ENCODE results near the gene RPS19BP1.

The RPS19BP1 gene

DNA sequence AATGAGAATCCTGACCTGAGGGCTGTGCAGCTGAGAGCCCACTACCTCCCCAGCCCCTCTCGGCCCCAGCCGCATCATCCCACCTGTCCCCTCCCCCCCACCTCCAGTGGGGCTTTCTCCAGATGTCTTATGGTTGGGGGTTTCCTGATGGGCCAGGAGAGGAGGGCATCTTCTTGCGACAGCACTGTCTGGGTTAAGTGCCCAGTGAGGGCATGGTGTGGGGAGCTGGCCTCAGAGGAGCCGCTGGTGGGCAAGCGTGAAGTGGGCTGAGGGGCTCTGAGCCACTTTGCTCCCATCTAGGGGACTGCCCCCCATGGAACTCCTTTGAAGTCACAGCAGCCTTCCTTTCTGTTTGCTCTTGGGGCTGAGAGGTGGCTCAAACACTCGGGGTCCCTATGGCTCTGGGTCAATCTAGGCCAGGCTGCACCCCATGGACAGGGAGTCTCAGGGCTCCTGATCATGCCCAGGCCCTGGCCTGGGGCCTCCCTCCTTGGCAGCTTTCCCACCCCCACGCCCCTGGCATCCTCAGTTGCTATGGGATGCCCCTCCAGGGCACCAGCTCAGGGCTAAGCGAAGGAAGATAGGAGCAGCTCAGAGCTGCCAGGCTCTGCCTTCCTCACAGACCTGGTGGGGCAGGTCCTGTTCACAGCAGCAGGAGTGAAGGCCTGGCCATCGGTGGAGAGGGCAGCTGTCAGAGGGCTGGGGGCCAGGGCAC lies 41.4 kb downstream of the RPS19BP1 start:
- DNase-seq (ENCODE audit: low read depth, low spot score): no peak

DNA sequence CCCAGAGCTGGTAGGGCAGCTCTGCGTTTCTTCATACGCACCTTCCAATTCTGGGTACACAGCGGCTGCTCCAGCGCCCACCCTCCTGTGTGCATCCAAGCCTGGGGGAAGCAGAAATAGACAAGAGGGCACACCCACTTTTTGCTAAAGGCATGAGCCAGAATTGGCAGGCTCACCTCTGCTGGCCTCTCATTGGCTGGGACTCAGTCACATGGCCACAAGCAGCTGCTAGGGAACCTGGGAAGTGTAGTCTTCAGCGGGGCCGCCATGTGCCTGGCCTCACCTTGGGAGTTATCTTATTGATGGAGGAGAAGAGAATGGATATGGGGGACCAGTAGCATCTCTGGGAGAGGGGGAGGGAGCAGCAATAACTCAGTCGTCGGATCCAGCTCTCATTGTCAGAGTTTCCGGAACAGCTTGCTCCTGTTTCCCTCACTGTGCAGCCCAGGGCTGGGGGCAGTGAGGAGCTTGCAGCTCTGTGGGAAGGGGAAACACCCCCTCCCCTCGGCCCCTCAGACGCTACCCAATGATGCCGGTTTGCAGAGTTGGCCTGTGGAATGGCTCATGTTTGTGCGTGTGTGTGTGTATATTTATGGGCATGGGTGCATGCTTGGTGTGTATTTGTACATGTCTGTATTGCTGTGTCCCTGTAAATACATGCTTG lies 42.3 kb downstream of the RPS19BP1 start:
- peak; percentile 62 for DNase-seq (ENCODE audit: low read depth, low spot score)

DNA sequence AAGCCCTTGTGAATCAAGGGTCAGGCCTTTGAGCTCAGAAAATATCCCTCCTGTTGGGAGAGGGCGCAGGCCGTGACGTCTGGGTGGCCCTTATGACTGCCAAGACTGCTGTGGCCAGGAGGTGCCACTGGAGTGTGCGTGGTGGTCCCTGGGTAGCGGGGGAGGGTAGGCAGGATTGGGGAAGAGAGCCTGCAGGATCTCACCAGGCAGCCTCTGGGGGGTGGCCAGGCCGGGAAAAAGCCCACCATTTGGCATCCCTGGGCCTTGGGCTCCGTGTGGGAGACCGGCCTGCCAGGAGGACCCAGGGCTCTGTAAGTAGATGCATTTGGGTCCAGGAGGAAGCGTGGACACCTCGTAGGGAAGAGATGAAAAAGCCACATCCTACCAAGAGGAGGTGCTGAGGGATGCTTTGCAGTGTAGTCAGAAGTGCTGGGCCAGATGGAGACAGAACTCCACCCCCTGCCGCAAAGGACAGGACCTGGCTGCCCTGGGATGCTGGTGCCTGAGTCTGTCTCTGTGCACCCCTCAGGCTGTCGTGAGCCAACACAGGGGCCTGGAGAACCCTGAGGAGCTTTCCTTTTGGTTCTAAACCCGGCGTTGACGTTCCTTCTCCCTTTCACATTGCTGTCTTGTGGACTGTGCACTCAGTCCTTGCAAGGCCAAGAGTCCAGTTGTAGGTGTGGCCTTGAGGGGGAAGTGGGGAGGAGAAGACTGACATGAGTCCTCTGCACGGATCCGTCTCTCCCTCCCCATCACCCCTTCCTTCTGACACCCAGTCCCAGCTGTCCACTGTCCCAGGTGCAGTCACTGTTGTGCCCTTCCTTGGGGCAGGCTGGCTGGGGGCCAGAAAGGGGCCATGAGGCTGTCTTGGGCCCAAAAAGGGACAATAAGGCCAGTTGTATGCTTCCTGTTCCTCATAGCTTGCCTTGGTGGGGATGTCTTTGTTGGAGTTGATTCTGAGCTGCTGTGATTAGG lies 43.2 kb downstream of the RPS19BP1 start:
- DNase-seq (ENCODE audit: low read depth, low spot score): no peak

DNA sequence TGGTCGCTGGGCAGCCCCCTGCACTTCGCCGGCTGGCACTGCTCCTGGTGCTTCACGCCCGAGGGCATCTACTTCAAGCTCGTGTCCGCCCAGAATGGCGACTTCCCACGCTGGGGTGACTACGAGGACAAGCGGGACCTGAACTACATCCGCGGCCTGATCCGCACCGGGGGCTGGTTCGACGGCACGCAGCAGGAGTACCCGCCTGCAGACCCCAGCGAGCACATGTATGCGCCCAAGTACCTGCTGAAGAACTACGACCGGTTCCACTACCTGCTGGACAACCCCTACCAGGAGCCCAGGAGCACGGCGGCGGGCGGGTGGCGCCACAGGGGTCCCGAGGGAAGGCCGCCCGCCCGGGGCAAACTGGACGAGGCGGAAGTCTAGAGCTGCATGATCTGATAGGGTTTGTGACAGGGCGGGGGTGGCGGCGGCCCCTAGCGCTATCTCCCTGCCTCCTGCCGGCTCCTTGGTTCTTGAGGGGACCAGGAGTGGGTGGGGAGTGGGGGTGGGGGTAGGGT lies 43.9 kb downstream of the RPS19BP1 start:
- no peak for DNase-seq (ENCODE audit: low read depth, low spot score)

DNA sequence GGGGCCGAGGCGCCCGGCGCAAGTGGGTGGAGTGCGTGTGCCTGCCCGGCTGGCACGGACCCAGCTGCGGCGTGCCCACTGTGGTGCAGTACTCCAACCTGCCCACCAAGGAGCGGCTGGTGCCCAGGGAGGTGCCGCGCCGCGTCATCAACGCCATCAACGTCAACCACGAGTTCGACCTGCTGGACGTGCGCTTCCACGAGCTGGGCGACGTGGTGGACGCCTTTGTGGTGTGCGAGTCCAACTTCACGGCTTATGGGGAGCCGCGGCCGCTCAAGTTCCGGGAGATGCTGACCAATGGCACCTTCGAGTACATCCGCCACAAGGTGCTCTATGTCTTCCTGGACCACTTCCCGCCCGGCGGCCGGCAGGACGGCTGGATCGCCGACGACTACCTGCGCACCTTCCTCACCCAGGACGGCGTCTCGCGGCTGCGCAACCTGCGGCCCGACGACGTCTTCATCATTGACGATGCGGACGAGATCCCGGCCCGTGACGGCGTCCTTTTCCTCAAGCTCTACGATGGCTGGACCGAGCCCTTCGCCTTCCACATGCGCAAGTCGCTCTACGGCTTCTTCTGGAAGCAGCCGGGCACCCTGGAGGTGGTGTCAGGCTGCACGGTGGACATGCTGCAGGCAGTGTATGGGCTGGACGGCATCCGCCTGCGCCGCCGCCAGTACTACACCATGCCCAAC lies 44.6 kb downstream of the RPS19BP1 start:
- no peak for DNase-seq (ENCODE audit: low read depth, low spot score)

DNA sequence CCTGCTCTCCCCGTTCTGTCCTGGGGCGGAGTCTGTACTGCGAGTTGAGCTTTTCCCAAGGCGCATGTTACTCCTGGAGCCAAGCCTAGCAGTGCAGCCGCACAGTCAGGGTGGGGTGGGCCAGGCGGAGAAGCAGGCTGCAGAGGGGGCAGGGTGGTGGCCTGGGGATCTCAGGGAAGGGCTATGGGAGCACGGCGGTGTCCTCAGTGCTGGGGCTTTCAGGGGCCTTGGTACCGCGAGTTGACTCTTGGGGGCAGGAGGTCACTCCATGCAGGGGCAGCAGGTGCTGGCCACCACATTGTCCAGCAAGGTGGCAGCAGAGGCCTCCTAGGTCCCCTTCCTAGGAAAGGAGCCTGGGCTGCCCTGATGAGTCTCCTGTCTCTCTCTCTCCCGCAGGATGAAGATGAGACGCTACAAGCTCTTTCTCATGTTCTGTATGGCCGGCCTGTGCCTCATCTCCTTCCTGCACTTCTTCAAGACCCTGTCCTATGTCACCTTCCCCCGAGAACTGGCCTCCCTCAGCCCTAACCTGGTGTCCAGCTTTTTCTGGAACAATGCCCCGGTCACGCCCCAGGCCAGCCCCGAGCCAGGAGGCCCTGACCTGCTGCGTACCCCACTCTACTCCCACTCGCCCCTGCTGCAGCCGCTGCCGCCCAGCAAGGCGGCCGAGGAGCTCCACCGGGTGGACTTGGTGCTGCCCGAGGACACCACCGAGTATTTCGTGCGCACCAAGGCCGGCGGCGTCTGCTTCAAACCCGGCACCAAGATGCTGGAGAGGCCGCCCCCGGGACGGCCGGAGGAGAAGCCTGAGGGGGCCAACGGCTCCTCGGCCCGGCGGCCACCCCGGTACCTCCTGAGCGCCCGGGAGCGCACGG lies 45.4 kb downstream of the RPS19BP1 start:
- no peak for DNase-seq (ENCODE audit: low read depth, low spot score)

DNA sequence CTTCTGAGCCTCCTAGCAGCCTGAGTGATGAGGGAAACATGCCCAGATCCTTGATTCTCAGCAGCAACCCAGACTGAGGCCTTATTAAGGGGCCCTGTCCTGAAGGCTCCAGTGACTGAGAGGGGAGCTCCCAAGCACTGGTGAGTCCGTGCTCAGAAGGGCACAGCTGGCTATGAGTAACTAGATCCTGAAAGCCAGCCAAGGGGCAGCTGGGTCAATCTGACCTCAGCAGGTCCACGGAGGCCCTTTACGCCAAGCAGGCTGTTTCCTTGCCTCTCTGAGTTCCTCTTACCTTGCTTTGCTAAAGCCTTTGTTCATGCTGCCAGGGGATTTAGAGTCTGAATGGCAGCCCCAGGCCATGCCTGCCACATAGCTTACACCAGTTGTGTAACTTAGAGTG lies 49.8 kb downstream of the RPS19BP1 start:
- DNase-seq (ENCODE audit: low read depth, low spot score): no peak

DNA sequence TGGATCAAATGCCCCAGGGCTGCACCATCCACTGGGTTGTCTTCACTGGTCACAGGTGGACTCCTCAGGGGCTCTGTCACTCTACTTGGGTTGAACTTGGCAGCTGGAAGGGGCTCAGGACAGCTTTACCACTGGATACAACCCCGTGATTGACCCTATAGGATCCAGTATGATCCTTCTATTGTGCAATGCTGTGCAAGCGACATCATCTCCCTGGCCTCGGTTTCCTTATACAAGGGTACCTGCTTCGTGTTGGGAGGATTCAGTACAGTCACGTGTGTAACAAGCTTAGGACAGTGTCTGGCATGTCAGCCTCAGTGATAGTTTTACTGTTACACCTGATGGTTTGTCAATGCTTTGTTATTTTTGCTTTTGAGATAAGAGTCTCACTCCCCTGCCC lies 51.0 kb downstream of the RPS19BP1 start:
- no peak for DNase-seq (ENCODE audit: low read depth, low spot score)

DNA sequence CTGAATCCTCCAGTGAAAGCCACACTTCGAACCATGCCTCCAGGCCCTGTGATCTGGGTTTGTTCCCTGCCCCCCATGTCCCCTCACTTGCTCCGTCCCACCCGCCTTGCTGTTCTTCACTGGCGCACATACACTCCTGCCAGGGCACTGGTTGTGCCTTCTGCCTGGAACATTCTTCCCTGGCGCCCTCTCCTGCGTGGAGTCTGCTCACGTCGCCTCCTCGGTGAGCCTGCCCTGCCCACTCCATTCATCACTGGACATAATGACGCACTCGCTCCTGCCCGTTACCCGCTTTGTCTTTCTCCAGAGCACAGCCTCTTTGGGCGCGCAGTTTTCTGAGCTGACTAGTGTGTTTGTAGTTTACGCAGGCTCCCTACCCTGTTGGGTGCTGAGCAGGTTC lies 51.5 kb downstream of the RPS19BP1 start:
- DNase-seq (ENCODE audit: low read depth, low spot score): no peak

DNA sequence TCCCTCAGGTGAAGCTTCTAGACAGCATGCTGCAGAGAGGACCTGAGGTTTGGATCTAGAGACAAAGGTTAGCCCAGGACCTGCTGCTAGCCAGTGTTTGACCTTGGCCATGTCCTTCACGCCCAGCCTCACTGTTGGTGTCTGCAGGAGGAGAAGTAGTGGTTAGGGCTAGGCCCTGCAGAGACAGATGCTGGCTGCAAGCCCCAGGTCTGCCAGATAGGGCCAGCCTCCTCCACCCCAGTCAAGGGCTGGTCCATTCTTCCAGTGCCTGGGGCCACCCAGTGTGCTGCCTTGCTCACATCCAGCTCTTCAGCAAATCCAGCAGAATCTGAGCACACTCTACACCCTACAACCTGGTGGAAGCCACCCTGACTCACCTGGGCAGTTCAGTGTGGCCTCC lies 52.0 kb downstream of the RPS19BP1 start:
- DNase-seq (ENCODE audit: low read depth, low spot score): no peak

DNA sequence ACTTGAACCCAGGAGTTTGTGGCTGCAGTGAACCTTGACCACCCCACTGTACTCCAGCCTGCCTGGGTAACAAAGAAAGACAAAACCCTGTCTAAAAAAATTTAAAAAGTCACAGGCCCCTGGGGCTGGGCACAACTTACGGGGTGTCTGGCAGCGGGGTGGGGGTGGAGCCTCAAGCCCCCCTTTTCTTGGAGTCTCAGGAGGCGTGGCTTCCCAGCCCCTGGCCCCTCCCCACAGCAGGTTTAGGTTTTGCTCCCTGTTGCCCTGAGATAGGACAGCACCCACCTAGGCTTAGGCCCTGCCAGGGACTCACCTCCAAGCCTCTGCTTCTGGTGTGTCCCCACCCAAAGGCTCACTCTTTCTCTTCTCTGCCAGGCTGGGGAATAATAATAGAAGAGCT lies 53.3 kb downstream of the RPS19BP1 start:
- DNase-seq (ENCODE audit: low read depth, low spot score): no peak

All from activated naive CD8-positive, alpha-beta T cell treated with anti-CD3 and anti-CD28 coated beads, Interleukin-2, amount 50 U/mL, for 16 hours (primary cell).